HG03097 (cell line): ENCODE measurements around the gene OARD1.
A peak's percentile ranks its signal among the peaks of the same experiment; 100 is the strongest.
"Not testable (repeated sequence)": the region's sequence is repeated elsewhere in the genome, so short reads cannot be mapped to it uniquely, and the experiment has no call there.

Experiments
- ATAC-seq: cut with Tn5 transposase; IDR thresholded peaks from one replicate; pipeline ENCODE4 v1.9.1; 2021; ENCODE audit not compliant: unreplicated experiment, low FRiP score

The OARD1 gene

DNA sequence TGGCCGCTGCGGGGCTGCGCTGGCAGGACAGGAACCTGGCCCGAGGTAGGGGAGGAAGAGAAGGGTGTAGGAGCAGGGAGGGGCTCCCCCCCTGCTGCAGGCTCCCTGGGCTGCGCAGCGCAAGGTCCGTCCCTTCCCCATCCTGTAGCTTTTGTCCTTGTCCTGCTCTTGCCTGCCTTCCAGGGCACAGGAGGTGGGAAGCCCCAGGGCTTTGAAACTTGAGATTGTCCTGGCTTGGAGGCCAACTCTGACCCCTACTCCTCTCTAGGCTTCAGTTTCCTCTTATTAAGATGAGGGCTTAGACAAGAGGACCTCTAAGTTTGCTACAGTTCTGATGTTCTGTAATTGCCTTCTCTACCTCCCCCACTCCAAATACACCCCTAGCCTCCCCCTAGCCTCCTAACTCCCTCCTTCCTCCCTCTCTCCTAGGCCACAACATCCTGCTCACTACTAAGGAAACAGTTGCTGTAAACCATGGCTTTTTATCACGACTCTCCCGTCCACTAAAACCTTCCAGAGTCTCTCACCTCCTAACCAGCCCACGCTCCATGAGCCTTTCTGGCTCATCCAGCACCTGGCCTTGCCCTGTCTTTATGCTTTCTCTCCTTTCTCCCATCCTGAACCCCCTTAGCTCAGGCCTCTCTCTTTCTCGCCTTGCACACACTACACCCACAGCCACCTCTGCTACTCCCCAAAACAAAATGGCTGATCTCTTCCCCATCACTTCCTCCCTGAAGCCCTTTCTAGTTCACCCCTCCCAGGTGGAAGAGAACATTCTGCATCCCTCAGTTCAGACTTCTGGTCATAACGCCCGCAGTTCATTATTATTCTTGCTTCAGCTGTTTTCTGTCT lies 43.4 kb downstream of the OARD1 start:
- ATAC-seq: no peak

DNA sequence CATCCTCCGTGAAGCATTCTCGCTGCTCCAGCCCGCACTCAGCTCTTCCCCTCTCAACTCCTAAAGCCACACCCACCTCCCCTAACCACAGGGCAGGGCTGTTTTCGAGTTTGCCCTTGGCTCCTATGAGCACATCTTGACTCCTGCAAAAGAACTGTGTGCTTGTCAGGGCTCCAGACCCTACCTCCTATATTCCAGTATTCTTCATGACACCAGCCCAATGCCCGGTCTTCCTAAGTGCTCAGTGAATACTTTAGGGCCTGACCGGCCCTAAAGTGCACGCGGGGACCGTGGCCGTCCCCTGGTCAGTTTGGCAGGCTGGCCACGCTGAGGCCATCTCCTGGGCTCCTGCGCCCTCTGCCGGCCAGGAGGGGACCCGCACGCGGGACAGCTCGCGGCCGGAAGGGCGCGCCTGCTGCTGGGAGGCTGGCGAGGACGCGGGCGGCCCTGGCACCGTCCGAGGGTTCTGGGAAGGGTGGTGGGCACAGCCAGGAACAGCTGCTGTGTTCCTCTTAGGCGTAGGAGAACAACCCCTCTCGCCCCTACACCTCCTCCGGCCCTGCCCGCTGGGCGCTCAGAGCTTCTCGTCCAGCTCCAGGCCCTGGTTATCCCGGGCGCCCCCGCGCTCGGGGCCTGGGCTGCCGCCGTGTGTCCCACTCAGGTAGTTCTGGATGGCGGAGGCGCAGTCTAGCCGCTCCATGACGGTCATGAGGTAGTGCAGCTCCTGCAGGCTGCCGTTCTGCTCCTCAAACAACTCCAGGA lies 44.2 kb downstream of the OARD1 start:
- ATAC-seq: peak; percentile 85

DNA sequence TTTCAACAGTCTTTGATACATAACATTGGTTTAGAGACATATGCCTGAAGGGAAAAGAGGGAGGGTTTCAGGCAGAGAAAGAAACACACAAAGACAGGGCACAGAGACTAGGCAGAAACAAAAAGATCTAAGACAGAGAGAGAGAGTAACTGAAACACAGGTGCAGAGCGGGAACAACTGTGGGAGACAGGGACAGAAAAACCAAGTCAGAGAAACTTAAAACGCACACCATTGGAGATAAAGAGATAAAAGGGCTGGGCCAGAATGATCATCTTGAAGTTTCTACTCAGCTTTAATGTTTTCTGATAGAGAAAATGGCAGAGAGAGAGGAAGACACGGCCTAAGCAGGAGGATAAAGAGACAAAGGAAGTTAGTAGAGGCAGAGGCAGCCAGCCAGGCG lies 44.9 kb downstream of the OARD1 start:
- ATAC-seq: no peak

DNA sequence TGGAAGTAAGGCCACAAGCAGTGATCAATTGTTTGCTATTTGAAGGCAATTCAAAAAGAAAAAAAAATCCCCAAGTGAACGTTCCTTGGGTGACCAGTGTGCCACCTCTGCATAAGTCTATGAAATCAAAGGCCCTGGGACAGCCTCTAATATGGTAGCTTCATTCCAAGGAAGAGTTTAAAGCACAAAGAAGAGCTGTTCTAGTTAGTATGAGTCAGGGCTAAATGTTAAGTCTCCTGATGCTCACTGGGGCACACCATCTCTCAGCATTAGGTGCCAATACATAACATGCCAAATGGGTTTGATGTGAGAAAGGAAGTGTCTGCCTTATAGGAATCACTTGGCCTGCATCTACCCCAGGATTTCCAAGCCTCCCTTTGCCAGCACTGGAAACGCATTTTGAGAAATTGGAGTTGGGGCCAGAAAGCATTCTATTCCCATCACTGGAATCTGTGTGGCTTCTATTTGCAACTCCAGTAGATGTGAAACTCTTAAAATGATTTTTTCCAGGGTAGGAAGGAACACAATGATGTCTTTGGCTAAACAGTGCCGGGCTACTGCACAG lies 46.1 kb downstream of the OARD1 start:
- no peak for ATAC-seq

DNA sequence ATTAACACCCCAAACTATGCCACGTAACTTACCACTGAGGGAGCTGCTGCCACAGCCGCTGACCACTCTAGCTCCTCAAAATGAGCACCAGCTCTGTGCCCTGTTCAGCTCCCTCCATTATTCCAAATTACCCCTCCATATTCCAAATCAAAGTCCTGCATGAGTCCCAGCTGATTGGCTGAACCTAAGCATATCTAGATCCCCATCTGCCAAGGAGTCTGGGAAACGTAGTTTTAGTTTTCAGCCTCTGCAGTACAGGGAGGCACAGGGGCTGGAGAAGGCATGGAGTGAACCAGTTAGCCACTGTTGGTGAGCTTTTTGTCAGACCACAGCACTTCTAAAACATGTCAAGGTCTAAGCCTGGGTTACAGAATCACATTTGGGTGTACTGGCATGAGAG lies 49.0 kb downstream of the OARD1 start:
- ATAC-seq: no peak

DNA sequence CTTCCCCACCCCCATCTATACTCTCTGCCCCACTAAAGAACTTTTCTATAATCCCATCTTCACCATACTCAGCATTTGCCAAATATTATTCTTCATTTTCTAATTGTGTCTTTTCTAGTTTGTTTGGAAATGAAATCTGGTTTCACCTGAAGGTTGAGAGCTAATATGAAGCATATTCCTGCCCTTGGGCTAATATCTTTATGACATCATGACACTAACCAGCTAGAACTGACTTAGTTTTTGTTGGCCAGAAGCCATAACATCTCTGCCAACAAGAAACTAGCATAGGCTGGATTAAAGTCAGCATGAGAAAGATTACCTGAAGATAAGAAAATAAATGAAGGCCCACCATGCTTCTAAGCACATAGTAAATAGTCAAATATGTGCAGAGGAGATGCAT lies 49.9 kb downstream of the OARD1 start:
- ATAC-seq: no peak

DNA sequence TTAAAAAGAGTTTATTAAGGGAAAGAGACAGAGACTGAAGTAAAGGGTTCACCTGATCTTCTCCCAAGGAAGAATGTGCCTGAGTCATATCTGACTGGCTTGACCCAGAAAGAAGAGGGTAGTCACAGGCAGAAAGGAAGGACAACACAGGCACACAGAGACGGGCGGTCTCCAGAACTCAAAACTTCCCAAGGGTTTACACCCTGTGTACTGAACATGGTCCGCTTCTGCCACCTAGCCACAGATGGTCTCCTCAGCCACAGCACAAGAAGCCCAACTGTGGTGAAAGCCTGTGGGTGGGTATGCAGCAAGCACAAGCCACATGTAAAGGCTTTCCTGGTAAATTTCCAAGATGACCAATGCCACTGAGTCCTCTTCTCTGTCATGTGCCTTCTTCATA lies 50.3 kb downstream of the OARD1 start:
- ATAC-seq: no peak

DNA sequence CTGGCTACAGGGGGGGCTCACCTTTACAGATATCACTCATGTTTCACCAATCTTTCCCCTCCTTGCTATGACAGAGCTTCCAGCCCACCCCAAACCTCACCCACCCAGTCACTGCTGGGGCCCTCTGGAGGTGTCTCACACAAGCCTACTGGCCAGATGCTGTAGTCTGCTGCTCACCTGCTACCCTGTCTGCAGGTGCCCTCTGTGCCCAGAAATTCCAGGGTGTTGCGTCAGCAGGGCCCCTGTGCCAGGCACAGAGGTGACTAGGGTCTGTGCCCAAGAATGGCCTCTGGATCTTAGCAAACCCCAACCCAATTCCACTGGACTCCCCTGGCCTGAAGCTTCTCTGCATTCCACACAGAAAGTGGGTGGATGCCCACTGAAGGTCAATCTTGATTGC lies 54.5 kb downstream of the OARD1 start:
- no peak for ATAC-seq

DNA sequence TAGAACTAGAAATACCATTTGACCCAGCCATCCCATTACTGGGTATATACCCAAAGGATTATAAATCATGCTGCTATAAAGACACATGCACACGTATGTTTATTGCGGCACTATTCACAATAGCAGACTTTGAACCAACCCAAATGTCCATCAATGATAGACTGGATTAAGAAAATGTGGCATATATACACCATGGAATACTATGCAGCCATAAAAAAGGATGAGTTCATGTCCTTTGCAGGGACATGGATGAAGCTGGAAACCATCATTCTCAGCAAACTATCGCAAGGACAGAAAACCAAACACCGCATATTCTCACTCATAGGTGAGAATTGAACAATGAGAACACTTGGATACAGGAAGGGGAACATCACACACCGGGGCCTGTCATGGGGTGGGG lies 56.3 kb downstream of the OARD1 start:
- ATAC-seq: not testable (repeated sequence)

DNA sequence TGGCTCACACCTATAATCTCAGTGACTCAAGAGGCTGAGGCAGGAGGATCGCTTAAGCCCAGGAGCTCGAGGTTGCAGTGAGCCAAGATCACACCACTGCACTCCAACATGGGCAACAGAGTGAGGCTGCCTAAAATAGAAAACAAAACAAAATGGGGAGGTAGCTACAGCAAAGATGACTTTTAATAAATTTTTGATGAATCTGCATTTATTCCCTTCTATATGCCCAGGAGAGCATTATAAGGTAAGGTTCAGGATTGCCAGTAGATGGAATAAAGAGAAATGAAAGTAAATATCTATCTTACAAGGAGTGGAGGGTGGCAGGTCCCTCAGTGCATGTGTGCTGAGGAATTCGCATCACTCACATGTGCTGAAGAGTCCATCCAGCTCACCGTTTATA lies 57.4 kb downstream of the OARD1 start:
- no peak for ATAC-seq
